HepG2 (cell line): ENCODE data around the gene UTP3. TPM values are rescaled to one million over a fixed set of nuclear protein-coding genes. Genes with fewer than 3 reads are reported as not detected.

Source experiments
- ATF7 ChIP-seq, 2 experiments: fragments of 450-650 bp in 1 of 2; sonication (generic) in 1 of 2; formaldehyde crosslinking in 1 of 2; IDR thresholded peaks; 2 replicates each; pipeline versions ENCODE4 v1.4.0 to v1.6.1; 2016 to 2020; ENCODE audit warnings: antibody characterized with exemption in 1 of 2, mild to moderate bottlenecking in 1 of 2, missing genetic modification reagents in 1 of 2
- BRF2 ChIP-seq: sonication (generic); formaldehyde crosslinking; IDR thresholded peaks from 2 replicates; pipeline ENCODE4 v1.8.1; 2022; ENCODE audit warnings: mild to moderate bottlenecking, missing genetic modification reagents
- CERS6 ChIP-seq: sonication (generic); formaldehyde crosslinking; IDR thresholded peaks from 2 replicates; pipeline ENCODE4 v1.5.0; 2020; ENCODE audit warnings: missing genetic modification reagents
- FOXK1 ChIP-seq: sonication (generic); formaldehyde crosslinking; IDR thresholded peaks from 2 replicates; pipeline ENCODE4 v1.4.0; 2020; ENCODE audit warnings: low read depth, missing genetic modification reagents, borderline replicate concordance
- HDAC6 ChIP-seq: fragments of 200-600 bp; sonication (generic); IDR thresholded peaks from 2 replicates; pipeline ENCODE4 v1.7.0; 2017; ENCODE audit warnings: mild to moderate bottlenecking, antibody characterized with exemption, low read length, low read depth
- MATR3 ChIP-seq: sonication (generic); formaldehyde crosslinking; IDR thresholded peaks from 2 replicates; pipeline ENCODE4 v1.4.0; 2020; ENCODE audit warnings: missing genetic modification reagents
- MAX ChIP-seq: IDR thresholded peaks from 2 replicates; pipeline ENCODE4 v1.6.1; 2012; ENCODE audit warnings: inconsistent platforms
- MIXL1 ChIP-seq: IDR thresholded peaks from 2 replicates; pipeline ENCODE4 v1.6.1; 2016
- NONO ChIP-seq, 2 experiments: fragments of 450-650 bp in 1 of 2; sonication (generic) in 1 of 2; formaldehyde crosslinking in 1 of 2; IDR thresholded peaks in 1 of 2; conservative IDR thresholded peaks in 1 of 2; 2 replicates each; pipeline versions ENCODE4 v1.6.1 to v1.8.0; 2017 to 2022; ENCODE audit warnings: mild to moderate bottlenecking in 1 of 2, missing genetic modification reagents in 1 of 2, moderate library complexity in 1 of 2
- REPIN1 ChIP-seq: sonication (generic); formaldehyde crosslinking; IDR thresholded peaks from 2 replicates; pipeline ENCODE4 v1.8.0; 2022; ENCODE audit warnings: missing genetic modification reagents, low read depth, mild to moderate bottlenecking, borderline replicate concordance
- SRSF1 ChIP-seq: fragments of 200-400 bp; formaldehyde crosslinking; optimal IDR thresholded peaks from 2 replicates; pipeline ENCODE3; 2017; ENCODE audit warnings: mild to moderate bottlenecking, low read depth, low read length, moderate library complexity
- STAT5B ChIP-seq: sonication (generic); formaldehyde crosslinking; IDR thresholded peaks from 2 replicates; pipeline ENCODE4 v1.4.0; 2020; ENCODE audit warnings: missing genetic modification reagents
- TEF ChIP-seq: sonication (generic); formaldehyde crosslinking; IDR thresholded peaks from 2 replicates; pipeline ENCODE4 v1.5.0; 2020; ENCODE audit warnings: missing genetic modification reagents
- ZNF142 ChIP-seq: sonication (generic); formaldehyde crosslinking; IDR thresholded peaks from 2 replicates; pipeline ENCODE4 v1.4.0; 2020; ENCODE audit warnings: missing genetic modification reagents
- ZNF180 ChIP-seq: sonication (generic); formaldehyde crosslinking; IDR thresholded peaks from 2 replicates; pipeline ENCODE4 v1.4.0; 2020; ENCODE audit warnings: low read depth, missing genetic modification reagents, borderline replicate concordance
- ZNF431 ChIP-seq: sonication (generic); formaldehyde crosslinking; IDR thresholded peaks from 2 replicates; pipeline ENCODE4 v1.9.0; 2022; ENCODE audit warnings: missing genetic modification reagents, low read depth, mild to moderate bottlenecking, borderline replicate concordance
- ZNF564 ChIP-seq: sonication (generic); formaldehyde crosslinking; IDR thresholded peaks from 2 replicates; pipeline ENCODE4 v1.8.1; 2023; ENCODE audit warnings: mild to moderate bottlenecking, missing genetic modification reagents
- ZNF777 ChIP-seq: sonication (generic); formaldehyde crosslinking; IDR thresholded peaks from 2 replicates; pipeline ENCODE4 v1.4.0; 2020; ENCODE audit warnings: missing genetic modification reagents
- ZNF781 ChIP-seq: sonication (generic); formaldehyde crosslinking; IDR thresholded peaks from 2 replicates; pipeline ENCODE4 v1.5.1; 2020; ENCODE audit warnings: borderline replicate concordance, mild to moderate bottlenecking, missing genetic modification reagents; ENCODE audit errors: not compliant biosample characterization
- polyA plus RNA-seq, 8 experiments: library from polyadenylated mRNA; depleted of rRNA in 3 of 8; stranded (reverse) in 7 of 8; unstranded in 1 of 8; fragments of >200 nt; fragmentation: Illumina TruSeq in 4 of 8; extraction: Trizol in 4 of 8; gene quantifications; 2 replicates each; pipeline versions ENCODE4 v1.2.1 to v1.2.3, GENCODE V29; 2011 to 2016; ENCODE audit warnings: low read depth in 4 of 8, missing spikeins in 1 of 8, mixed read lengths in 1 of 8; ENCODE audit not compliant: insufficient read depth in 1 of 8
- total RNA-seq, 5 experiments: library from RNA; depleted of rRNA; stranded (reverse); fragments of >200 nt; fragmentation: Illumina TruSeq; extraction: Trizol; gene quantifications; 2 replicates each; pipeline ENCODE4 v1.2.3, GENCODE V29; 2016; ENCODE audit warnings: low read depth in 1 of 5

The UTP3 gene
- total and polyA plus RNA-seq, 2 of the 13 experiments (the other 11 are each of a cell fraction or from before 2014, with no cell fraction given), result 6.9 to 19.5 TPM

- TF ChIP-seq TEF (CRISPR knock-in tag) (0 out of 2 replicates have a peak, but pooled peaks have one; percentile 37), REPIN1 (CRISPR knock-in tag) (peak; percentile 53; the same call in 1 of the 2 replicates), ZNF777 (0 out of 2 replicates have a peak, but pooled peaks have one; percentile 88), FOXK1 (peak; percentile 2; the same call in 1 of the 2 replicates), ZNF564 (CRISPR knock-in tag) (no peak), BRF2 (CRISPR knock-in tag) (no peak), ATF7 (IDR thresholded peaks at IDR 0.05) (no peak), ATF7 (CRISPR knock-in tag; IDR thresholded peaks at IDR 0.05) (no peak), ZNF431 (CRISPR knock-in tag) (no peak; the same call in 1 of the 2 replicates), HDAC6 (no peak), STAT5B (CRISPR knock-in tag) (no peak), ZNF142 (CRISPR knock-in tag) (peak; percentile 69; the same call in 1 of the 2 replicates), NONO (IDR thresholded peaks at IDR 0.05) (no peak), NONO (CRISPR knock-in tag; conservative IDR thresholded peaks at IDR 0.05) (no peak), ZNF781 (CRISPR knock-in tag) (peak; percentile 59), MAX (peak; percentile 94), CERS6 (CRISPR knock-in tag) (no peak), ZNF180 (no peak), SRSF1 (no peak), MATR3 (CRISPR knock-in tag) (no peak), MIXL1 (no peak)
Measured at GRCh38 chr4:70705183-70706043, 17.1 kb downstream of the UTP3 start (continued).
